Kidney (tissue), 14 donors: ENCODE measurements around the gene TGM1. TPM values are rescaled to one million over a fixed set of nuclear protein-coding genes. Genes with fewer than 3 reads are reported as not detected.
A peak's percentile ranks its signal among the peaks of the same experiment; 100 is the strongest.

Source experiments
- DNase-seq, 5 donors: peaks; one replicate each; pipeline ENCODE4 v3.0.0-alpha.2; 2013 to 2020
- FAIRE-seq: peaks from 2 replicates; lab custom pipeline; 2012; peaks lifted over from hg19 to GRCh38; lab: Jason Lieb, UNC
- H3K27ac ChIP-seq, 2 donors: one replicate each; pipeline ENCODE4 v1.7.0; 2013; ENCODE audit warnings: low read depth in 2 of 2, low read length in 2 of 2, inconsistent platforms in 1 of 2
- H3K27me3 ChIP-seq: one replicate; pipeline ENCODE4 v1.7.1; 2013; ENCODE audit warnings: low read length, inconsistent platforms; ENCODE audit not compliant: control insufficient read depth, insufficient read depth
- H3K36me3 ChIP-seq, 3 donors: one replicate each; pipeline versions ENCODE4 v1.7.0 to v1.7.1; 2013; ENCODE audit warnings: low read length in 3 of 3, control low read depth in 1 of 3, inconsistent platforms in 1 of 3; ENCODE audit not compliant: insufficient read depth in 3 of 3, control insufficient read depth in 2 of 3
- H3K4me1 ChIP-seq, 3 donors: one replicate each; pipeline versions ENCODE4 v1.7.0 to v1.7.1; 2013; ENCODE audit warnings: low read length in 3 of 3, inconsistent platforms in 1 of 3, low read depth in 1 of 3; ENCODE audit not compliant: control insufficient read depth in 2 of 3, insufficient read depth in 2 of 3
- H3K4me3 ChIP-seq, 3 donors: one replicate each; pipeline versions ENCODE4 v1.7.0 to v1.8.1; 2013; ENCODE audit warnings: low read length in 3 of 3, control low read depth in 1 of 3, inconsistent platforms in 1 of 3
- H3K9ac ChIP-seq, 3 donors: one replicate each; pipeline versions ENCODE4 v1.7.0 to v1.7.1; 2013; ENCODE audit warnings: low read length in 3 of 3, control low read depth in 1 of 3, inconsistent platforms in 1 of 3
- H3K9me3 ChIP-seq, 3 donors: one replicate each; pipeline versions ENCODE4 v1.7.0 to v1.7.1; 2013; ENCODE audit warnings: low read length in 3 of 3, control low read depth in 1 of 3, inconsistent platforms in 1 of 3; ENCODE audit not compliant: control insufficient read depth in 2 of 3, insufficient read depth in 1 of 3
- CTCF ChIP-seq: IDR thresholded peaks from 3 replicates; pipeline ENCODE4 v1.5.1; 2012; ENCODE audit warnings: mild to moderate bottlenecking, moderate library complexity, borderline replicate concordance; ENCODE audit not compliant: insufficient read depth; ENCODE audit errors: extremely low read depth
- intact Hi-C: fragments of 100-400 bp; cut with DNase I; formaldehyde crosslinking; loops from one replicate; pipeline ENCODE4 v1.11.1; 2022
- polyA plus RNA-seq: library from polyadenylated mRNA; stranded (reverse); fragments of 350-450 nt; fragmentation: Illumina TruSeq; extraction: RNeasy Lipid Tissue Mini Kit (QIAGEN cat#74804); gene quantifications from one replicate; pipeline ENCODE4 v1.2.3, GENCODE V29; 2014; ENCODE audit warnings: low read depth, low replicate concordance; ENCODE audit not compliant: insufficient read depth
- total RNA-seq: library from RNA; stranded (reverse); fragmentation: NEBNext Ultra II Directional; extraction: Animal tissue kit (Norgen Biotek cat#: 25700); gene quantifications from one replicate; pipeline ENCODE4 v1.2.1, GENCODE V29; 2021
- donor health status: control.
- donor health status: control.
- donor health status: control.
- donor health status: control.
- donor health status: control.
- donor health status: DM: yes; HTN: yes; CAD: no.
- donor health status: Normal renal cell carcinoma (clear cell type).

Gene TGM1
- total and polyA plus RNA-seq, 2 donors from 2014 or later: 4.5 to 13.1 TPM

- Histone ChIP-seq H3K4me3 (no peak overlapping the region), H3K9ac (no peak overlapping the region), H3K9me3 (no peaks in the 10 kb centered on the region), H3K4me1 (peaks cover 0 to 3% (median 0%) of the 10 kb centered on the region in 3 donors), H3K36me3 (peaks cover 0 to 4% (median 1%) of the 10 kb centered on the region in 3 donors), H3K27me3 (no peaks in the 10 kb centered on the region), H3K27ac (no peak overlapping the region)
- no peak for TF ChIP-seq CTCF
- no peak for FAIRE-seq
- intact Hi-C loops: no loop called here
- DNase-seq: peak in 1 of 5 donors; percentile 68
These were observed 1.0 kb downstream of the TGM1 start for GRCh38 chr14:24261969-24262327.

- no peak overlapping the region for H3K27ac ChIP-seq
- TF ChIP-seq CTCF: no peak
- peaks cover 0 to 3% (median 0%) of the 10 kb centered on the region in 3 donors for H3K4me1 ChIP-seq
- H3K9me3 ChIP-seq: no peaks in the 10 kb centered on the region
- H3K27me3 ChIP-seq: no peaks in the 10 kb centered on the region
- H3K4me3 ChIP-seq: no peak overlapping the region
- H3K9ac ChIP-seq: no peak overlapping the region
- no peaks in the 10 kb centered on the region for H3K36me3 ChIP-seq
- DNase-seq (no peak), FAIRE-seq (no peak)
- intact Hi-C loops: no loop called here
These were observed 1.6 kb downstream of the TGM1 start for GRCh38 chr14:24261256-24261968.

- H3K27me3 ChIP-seq: no peaks in the 10 kb centered on the region
- H3K9ac ChIP-seq: no peak overlapping the region
- H3K36me3 ChIP-seq: no peaks in the 10 kb centered on the region
- DNase-seq (no peak), FAIRE-seq (no peak)
- no peak for TF ChIP-seq CTCF
- intact Hi-C loops: no loop called here
- H3K4me3 ChIP-seq: no peak overlapping the region
- H3K9me3 ChIP-seq: no peaks in the 10 kb centered on the region
- H3K27ac ChIP-seq: no peak overlapping the region
- H3K4me1 ChIP-seq: peaks cover 0 to 3% (median 0%) of the 10 kb centered on the region in 3 donors
These were observed 2.2 kb downstream of the TGM1 start for GRCh38 chr14:24260780-24261157.
